NB4 (cell line): ENCODE data around the gene VAV3.

Experiments used
- CTCF ChIP-seq: IDR thresholded peaks from one replicate; pipeline ENCODE4 v1.5.1; 2012; ENCODE audit warnings: low read depth, low read length
- MAX ChIP-seq: IDR thresholded peaks from 2 replicates; pipeline ENCODE4 v1.6.1; 2011; ENCODE audit warnings: low read depth, low read length
- MYC ChIP-seq: IDR thresholded peaks from 2 replicates; pipeline ENCODE4 v1.6.1; 2011; ENCODE audit warnings: low read depth, low read length
- POLR2A ChIP-seq: IDR thresholded peaks from 2 replicates; pipeline ENCODE4 v1.6.1; 2011; ENCODE audit warnings: mild to moderate bottlenecking; ENCODE audit not compliant: insufficient read length; ENCODE audit errors: extremely low read depth

GRCh38 chr1:107597290-107597689 is 367.7 kb downstream of the VAV3 start:
- no peak for TF ChIP-seq POLR2A
- TF ChIP-seq CTCF, result no peak
- TF ChIP-seq MAX, result no peak
- TF ChIP-seq MYC, result no peak
